Daoy (cell line): Measurements from ENCODE around the gene LRFN2. TPM values are rescaled to one million over a fixed set of nuclear protein-coding genes. Genes with fewer than 3 reads are reported as not detected.
A peak's percentile ranks its signal among the peaks of the same experiment; 100 is the strongest.

Experiments
- DNase-seq: peaks from one replicate; pipeline ENCODE4 v3.0.0-alpha.2; 2015; ENCODE audit warnings: low read depth
- total RNA-seq: library from RNA; depleted of rRNA; stranded (reverse); fragments of >200 nt; shearing (Covaris generic); gene quantifications from 2 replicates; pipeline ENCODE4 v1.2.3, GENCODE V29; 2014; rRNA removed

The LRFN2 gene
- total RNA-seq, result 0.17 TPM in 1 of 2 replicates, not detected in the other

DNA sequence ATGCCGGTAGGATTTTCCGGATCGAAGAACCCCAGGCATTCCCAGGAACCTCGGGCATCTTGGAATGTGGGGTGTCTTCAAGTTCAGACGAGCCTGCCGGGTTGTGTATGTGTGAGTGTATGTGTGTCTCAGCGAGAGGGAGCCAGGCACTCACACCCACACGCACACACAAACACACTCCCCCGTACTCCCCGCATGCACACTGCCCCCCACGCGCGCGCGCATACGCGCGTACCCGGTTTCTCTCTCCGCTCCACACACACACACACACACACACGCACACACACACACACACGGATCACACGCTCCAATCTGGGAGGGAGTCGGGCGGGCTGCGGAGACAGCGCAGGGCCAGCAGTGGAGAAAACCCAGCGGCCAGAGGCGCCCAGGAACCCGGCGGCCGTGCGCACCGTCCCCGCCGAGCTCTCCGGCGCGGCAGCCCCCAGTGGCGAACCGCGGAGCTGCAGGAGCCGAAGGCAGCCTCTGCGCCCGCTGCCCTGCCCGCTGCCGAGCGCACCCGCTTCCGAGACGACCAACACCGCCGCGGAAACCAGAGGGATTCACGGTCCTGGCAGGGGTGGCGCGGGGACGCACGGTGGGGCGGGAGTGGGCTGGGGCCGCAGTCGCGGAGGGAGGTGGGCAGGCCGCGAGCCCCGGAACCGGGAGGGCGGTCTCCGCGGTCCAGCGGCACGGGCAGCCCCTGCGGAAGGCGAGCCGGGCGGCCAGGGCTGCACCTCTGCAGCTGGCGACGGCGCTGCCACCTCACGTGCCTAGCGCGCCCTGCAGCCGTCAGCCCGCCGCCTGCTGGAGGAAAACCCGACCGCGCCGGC, at the start of gene LRFN2:
LRFN2 (minus strand) TSS at position 125 of the 830 bp plus-strand sequence.
- peak; percentile 83 for DNase-seq

DNA sequence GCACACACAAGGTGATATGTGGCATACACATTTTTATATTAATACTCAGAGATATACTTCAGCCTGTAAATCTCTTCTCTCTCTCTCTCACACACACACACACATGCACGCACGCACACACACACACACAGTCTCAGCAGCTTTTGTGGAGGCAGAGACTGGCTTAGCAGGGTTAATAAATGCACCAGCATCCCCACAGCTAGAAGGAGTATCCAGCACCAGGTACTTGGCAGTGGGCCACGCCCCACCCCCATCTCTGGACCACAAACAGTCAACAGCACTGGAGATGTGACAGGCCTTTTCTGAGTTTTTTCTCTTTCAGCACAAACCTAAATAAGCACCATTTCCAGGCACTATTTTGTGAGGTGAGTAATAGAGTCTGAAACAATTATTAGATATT, 47.3 kb upstream of the LRFN2 start:
- no peak for DNase-seq

DNA sequence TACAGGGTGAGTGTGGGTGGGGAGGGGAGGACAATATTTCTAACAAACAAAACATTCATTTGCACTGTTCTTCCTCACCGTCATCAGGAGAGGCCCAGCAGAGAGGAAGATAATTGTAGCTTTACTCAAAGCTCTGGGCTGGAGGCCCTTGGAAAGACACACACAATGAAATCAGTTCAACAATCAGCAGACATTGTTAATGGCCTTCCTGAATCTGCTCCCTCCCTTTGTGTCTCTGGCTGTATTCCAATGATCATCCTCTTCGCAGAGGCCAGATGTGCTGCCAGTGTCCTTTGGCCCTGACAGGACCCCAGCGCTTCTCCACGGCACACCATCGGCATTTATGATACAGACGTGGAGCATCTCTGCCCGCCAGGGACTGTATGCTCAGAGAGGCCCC, 44.6 kb upstream of the LRFN2 start:
- DNase-seq, result no peak

DNA sequence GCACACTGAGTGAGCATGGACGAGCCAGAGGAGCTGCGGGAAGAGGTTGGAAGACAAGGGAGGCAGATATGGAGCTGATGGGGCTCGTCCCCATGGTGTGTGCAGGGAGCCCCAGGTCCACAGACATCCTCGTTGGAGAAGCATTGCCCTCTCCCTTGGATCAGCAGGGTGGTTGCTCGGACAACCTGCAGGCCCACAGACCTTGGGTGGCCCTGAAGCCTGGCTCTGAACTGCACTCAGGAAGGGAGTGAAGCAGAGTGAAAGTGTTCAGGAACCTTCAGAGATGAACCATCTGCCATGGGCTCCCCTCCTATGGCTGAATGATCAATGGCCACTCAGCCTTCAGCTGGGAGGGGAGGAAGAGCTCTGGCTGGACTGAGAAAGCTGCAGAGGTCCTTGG, 43.3 kb upstream of the LRFN2 start:
- no peak for DNase-seq

DNA sequence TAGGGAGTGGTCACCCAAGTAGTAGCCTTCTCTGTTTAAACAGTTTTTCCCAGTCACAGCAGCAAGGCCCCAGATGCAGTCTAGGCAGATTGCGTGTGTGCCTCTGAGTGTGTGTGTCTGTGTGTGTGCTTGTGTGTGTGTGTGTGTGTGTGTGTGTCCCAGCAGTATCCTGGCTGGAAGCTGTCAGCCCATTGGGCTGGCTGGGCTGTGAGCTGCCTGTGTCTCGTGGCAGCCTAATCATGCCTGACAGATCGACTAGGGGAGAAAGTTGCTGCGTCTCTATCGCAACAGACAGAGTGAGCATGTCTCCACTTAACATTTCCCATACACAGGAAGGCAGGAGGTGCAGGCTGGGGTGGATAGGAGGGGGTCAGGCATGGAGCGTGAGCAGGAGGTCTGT, 42.9 kb upstream of the LRFN2 start:
- DNase-seq, result no peak

DNA sequence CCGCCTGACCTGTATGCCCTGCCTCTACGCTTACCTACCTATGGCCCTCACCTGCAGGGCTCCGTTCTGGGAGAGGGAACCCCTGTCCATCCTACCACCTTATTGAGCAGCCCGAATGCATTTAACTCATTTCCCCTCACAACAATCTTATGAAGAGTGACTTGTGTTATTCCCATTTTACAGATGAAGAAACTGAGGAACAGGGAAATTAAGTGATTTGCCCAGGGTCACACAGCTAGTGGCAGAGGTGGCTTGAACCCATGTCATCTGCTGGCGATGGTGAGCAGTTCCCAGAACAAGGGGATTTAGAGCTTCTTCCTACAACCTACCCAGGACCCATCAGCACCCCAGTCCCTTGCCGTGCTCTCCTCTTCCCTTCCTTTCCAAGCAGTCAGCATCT, 42.3 kb upstream of the LRFN2 start:
- DNase-seq, result no peak

- DNase-seq, result peak; percentile 30
These were observed 40.2 kb upstream of the LRFN2 start for GRCh38 chr6:40627316-40627715.

DNA sequence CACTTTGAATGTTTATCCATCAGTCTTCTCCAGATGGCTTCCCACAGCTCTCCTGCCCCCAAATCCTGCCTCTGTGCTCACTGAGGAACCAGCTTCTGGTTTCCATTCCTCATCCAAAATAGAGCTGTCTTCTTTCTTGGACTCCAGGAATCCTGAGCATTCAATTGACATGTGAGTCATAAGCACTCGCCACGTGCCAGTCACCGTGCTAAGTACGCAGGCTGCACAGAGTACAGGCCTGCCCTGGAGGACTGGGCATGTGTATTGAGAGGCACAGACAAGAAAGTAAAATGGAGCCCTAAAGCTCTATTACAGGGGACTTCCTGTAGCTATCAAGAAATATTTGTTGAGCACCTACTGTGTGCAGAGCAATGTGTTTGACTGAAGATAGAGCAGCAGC, 39.7 kb upstream of the LRFN2 start:
- peak; percentile 26 for DNase-seq

- no peak for DNase-seq
These were observed 36.8 kb upstream of the LRFN2 start for GRCh38 chr6:40623932-40624331.

- DNase-seq, result no peak
These were observed 36.0 kb upstream of the LRFN2 start for GRCh38 chr6:40623178-40623577.

GRCh38 chr6:40620574-40621240, 33.5 kb upstream of the LRFN2 start:
- no peak for DNase-seq

DNA sequence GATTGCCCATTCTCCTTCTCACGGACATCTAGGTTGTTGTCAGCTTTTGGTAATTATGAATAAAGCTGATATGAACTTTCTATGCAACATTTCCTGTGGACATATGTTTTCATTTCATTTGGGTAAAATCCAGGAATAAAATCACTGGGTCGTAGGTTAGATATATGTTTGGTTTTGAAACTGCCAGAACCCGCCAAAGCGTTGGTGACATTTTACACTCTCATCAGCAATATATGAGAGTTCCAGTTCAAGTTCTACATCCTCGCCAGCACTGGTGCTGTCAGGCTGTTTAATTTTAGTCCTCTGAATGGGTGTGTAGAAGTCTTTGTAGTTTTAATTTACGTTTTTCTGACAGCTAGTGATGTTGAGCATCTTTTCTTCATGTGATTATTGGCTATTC, 27.5 kb upstream of the LRFN2 start:
- no peak for DNase-seq

DNA sequence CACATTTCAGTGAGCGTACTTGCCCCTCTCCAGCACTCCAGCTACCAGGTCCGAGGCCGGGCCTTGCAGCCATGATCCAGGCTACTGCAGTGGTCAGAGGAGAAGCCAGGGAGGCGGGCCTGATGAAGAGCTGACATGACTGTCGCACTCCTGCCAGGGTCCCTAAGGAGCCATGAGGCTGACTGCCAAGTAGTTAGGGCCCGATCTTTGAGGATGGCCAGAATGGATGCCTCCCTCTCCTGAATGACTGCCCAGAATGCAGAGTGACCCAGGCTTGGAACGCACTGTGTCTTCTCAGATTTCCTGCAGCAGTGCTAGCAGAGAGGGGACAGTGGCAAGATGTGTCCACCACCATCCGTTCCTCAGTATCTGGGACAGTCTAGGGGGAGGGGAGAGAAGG, 24.7 kb upstream of the LRFN2 start:
- DNase-seq, result no peak

DNA sequence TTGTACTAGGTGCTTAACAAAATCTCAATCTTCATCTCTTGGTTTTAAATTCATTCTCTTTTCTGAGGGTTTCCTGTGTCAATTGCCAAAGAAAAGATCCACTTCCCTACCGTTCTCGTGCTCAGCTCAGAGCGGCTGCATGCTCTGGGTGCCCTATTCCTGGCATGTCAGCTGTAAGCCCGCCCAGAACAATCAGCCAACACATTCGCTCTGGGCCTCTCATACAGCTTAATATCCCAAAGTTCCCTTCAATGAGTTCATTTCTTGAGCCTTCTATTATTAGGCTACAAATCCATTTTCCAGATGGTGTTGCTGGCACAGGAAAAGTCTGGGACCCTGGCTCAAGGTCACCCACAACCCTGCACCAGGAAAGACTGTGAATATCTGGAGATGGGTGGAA, 24.3 kb upstream of the LRFN2 start:
- no peak for DNase-seq

DNA sequence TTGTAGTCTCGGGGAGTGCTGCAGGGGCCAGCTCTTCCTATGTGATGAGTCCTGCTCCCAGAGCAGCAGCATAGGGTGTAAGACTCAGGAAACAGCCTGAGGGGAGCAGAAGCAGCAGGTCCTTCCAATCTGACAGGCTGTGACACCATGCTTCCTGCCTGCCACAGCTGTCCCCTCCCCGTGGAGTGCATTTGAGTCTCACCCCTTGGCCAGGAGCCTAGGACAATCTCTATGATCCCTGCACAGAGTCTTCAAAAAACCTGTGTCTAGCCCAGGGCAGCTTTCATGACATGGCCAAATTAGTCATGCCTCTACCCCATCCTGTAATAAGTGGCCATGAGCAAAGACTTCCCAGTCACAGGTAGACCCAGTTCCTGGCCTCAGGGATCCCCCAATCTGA, 23.1 kb upstream of the LRFN2 start:
- DNase-seq, result no peak

- DNase-seq, result no peak
These were observed 19.8 kb upstream of the LRFN2 start for GRCh38 chr6:40606981-40607380.

DNA sequence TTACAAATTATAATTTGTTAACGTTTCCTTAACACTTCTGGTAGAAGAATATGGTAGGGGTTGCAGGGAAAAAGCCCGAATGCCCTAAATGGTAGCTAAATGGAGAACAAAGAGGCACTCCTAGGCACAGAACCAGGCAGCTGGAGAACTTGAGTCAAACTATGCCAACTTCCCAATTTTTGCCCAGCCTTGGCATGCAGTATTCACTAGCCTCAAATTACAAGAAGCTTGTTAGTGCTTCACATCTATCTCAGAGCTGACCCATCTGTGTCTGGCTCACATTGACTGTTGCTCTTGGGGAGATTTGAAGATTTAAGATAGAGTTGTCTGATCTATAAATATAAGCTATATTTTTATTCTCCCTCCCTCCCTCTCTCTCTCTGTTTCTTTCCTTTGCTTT, 19.4 kb upstream of the LRFN2 start:
- no peak for DNase-seq

GRCh38 chr6:40604082-40604481, 16.9 kb upstream of the LRFN2 start:
- no peak for DNase-seq

GRCh38 chr6:40599555-40599954, 12.4 kb upstream of the LRFN2 start:
- DNase-seq, result no peak

DNA sequence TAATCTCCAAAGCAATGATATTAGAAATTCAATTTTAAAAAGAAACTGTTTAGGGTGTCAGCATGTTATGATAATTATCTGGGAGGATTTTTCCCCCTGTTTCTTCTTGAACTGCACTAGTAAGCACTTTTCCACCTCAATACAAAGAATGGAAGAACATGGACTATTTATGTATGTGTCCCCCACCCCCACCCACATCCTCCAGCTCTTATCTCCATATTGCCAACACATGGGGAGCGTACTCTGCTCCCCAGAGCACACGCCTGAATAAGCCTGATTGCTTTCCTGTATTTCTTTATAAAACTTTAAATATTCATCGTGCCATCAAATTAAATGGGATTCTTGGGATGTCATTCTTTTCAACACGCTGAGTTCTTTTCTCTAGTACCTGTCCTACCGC, 11.4 kb upstream of the LRFN2 start:
- DNase-seq, result no peak

DNA sequence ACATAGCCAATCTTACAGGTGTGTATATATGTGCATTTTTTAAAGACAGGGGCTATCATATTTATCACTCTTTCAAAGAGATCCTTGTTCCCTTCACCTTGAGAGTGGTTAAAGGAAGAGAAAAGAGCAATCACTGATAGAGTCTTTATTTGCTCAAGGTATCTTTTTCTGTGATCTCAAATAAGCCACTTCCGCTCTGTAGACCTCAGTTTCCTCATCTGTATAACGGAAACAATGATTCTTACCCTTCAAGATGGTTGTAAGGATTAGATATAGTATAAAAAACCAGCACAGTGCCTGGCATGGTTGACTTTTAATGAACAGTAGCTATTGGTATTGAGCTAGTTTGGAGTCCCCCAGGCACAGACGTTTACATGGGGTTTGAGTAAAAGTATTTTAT, 10.1 kb upstream of the LRFN2 start:
- no peak for DNase-seq

DNA sequence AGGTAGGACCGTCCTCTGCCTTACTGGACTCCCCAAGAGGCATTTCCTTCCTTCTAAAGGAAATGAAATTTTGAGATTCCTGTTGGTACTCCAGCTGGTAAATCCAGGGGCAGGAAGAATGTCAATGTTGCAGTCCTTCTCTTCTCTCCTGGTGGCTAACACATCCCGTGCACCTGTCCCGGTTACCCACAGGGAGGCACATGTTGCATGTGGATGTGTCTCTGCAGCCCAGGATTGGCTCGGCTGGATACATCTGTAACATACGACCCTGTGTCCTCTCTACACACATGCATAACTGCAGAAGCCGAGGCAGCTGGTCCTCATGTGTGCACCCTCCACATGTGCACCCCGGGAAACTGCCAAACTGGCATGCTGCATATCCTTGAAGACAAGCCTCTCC, 1.3 kb upstream of the LRFN2 start:
- no peak for DNase-seq

- no peak for DNase-seq
These were observed 863 bp upstream of the LRFN2 start for GRCh38 chr6:40588070-40588384.
